GM12872 (cell line): ENCODE results near the gene BOD1.

Source experiments
- TF ChIP-seq, protein P1 (sequence below): IDR thresholded peaks from 3 replicates; pipeline ENCODE4 v1.5.1; 2011; ENCODE audit warnings: low read depth, mild to moderate bottlenecking, low read length, moderate library complexity; ENCODE audit not compliant: insufficient read depth

BOD1 gene

DNA sequence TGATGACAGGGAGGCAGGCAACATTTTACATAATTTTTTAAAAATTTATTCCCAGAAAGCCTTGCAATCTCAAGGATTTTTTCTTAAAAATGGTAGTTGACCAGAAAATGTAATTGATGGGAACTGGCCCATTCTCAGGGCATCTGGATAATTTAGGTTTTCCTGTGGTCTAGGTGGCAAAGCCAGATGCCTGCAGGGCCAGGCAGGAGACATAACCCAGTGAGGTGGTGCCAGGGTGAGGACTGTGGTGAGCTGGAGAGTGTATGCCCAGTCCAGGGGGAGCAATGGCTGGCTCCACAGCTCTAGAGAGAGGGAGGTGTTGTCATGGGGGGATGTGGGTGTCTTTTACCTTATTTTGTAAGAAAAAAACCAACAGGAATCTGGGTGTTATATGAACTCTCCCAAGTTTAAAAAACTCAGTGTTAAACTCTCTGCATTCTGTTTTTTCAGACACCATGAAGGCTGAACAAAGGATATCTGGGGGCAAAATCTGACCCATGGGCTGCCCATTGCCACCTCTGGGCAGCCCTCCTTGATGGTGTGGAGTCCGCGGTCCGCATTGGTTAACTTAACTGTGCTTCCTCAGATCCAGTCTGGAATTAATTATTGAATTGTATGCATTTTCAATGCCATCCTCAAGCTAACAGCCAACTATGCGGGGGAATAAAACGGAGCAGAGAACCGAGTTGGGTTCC lies 43.9 kb downstream of the BOD1 start:
- TF ChIP-seq, protein P1, sequence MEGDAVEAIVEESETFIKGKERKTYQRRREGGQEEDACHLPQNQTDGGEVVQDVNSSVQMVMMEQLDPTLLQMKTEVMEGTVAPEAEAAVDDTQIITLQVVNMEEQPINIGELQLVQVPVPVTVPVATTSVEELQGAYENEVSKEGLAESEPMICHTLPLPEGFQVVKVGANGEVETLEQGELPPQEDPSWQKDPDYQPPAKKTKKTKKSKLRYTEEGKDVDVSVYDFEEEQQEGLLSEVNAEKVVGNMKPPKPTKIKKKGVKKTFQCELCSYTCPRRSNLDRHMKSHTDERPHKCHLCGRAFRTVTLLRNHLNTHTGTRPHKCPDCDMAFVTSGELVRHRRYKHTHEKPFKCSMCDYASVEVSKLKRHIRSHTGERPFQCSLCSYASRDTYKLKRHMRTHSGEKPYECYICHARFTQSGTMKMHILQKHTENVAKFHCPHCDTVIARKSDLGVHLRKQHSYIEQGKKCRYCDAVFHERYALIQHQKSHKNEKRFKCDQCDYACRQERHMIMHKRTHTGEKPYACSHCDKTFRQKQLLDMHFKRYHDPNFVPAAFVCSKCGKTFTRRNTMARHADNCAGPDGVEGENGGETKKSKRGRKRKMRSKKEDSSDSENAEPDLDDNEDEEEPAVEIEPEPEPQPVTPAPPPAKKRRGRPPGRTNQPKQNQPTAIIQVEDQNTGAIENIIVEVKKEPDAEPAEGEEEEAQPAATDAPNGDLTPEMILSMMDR: no peak

DNA sequence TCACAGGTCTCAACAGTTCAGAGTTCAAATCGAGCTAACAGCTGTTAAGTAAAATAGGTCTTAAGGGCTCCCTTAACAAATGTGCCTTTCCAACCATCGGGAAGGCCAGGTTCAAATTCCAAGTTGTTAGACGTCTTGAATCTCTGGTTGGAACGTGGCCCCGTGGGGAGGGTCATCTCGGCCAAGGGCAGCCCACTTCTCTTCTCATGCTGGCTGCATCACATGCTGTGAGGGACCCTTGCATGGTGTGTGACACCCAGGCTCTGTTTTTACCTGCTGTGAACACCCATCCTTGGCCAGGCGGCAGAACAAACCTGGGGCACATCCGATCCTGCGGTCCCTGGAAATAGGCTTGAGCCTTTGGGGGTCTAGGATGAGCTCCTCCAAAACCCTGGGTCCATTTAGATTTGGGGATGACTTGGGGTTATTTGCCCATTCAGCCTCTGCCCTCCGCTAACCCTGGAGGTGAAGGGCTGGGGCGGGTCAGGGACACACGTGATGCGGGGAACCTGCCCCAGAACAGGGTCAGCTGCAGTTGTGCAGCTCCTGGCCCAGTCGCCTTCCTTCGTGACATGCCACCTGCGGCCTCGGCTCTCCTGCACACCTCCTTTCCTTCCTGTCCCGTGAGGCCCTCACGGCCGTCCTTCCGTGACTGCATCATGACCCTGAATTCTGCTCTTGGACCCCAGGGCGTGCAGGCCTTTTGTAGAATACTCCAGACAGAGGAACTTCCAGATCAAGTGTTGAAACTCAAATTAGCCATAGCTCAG lies 45.9 kb downstream of the BOD1 start:
- TF ChIP-seq, protein P1: no peak

DNA sequence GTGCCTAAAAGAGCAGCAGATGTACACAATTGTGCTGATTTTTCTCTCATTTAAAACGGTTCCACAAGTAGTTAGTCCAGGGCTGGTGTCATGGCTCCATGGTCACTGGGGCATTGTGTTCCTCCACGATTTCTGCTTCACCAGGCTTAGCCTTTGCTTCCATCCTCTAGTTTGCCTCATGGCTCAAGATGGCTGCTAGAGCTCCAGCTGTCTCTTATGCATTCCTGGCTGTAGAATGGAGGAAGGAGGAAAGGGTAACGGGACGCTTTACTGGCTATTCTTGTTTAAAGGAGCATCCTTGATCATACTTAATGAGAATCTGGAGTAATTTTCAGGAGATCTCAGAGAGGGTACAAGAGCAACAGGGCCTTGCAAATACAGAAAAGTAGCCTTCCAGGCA lies 47.7 kb downstream of the BOD1 start:
- TF ChIP-seq, protein P1: no peak

DNA sequence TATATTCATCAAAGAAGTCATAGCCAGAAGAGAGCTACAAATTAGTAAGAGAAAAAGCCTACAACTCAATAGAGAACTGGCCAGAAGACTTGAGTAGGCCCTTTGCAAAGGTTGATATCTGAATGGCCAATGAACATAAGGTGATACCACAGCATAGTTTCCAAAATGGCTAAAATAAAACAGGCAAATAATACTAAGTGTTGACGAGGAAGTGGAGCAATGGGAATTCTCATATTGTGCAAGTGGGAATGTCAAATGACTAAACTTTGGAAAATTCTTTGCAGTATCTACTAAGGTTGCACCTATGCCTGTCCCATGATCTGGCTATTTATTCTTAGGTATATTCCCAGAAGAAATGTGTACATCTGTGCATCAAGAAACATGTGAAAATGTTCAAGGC lies 48.3 kb downstream of the BOD1 start:
- TF ChIP-seq, protein P1: no peak

DNA sequence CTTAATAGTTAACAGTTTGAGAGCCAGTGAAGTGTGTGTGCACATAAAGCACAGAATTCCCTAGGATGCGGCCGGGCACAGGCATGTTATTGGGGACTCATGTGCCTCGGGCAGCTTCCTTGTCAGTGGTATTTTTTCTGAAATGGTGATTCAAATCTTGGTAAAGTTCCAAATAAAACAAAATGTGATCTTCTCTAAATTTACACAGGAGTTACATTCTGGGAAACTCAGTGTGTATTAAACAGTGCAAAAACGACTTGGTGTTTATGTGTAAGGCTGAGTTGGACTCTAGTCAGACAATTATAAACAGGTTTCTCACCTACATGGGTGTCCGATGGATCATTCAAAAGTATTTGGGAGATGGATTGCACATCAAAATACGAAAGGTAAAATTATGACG lies 48.9 kb downstream of the BOD1 start:
- TF ChIP-seq, protein P1: no peak

DNA sequence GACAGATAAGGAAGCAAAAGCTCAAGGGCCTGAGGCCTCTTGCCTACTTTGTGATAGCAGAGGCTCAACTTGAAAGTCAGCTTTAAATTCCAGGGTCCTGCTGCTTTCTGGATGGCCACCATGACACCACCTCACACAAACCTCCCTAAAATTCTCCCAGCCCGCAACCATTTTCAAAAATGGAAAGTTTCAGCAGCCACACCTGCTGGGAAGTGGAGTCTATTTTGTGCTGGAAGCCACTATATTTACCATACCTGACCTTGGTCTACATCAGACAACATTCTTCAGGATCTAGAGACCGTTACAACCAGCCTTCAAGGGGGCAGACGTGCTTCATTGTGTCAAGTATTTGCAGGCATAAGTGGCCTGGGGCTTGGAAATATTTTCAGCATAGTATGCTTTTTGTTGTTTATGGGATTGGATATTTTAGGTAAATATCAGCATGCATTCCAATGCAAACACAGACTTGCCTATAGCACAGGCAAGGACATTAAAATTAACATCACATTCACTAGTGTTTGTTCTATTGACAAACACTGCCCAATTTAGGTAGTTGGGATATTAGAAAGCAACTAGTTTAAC lies 50.9 kb downstream of the BOD1 start:
- TF ChIP-seq, protein P1: no peak

DNA sequence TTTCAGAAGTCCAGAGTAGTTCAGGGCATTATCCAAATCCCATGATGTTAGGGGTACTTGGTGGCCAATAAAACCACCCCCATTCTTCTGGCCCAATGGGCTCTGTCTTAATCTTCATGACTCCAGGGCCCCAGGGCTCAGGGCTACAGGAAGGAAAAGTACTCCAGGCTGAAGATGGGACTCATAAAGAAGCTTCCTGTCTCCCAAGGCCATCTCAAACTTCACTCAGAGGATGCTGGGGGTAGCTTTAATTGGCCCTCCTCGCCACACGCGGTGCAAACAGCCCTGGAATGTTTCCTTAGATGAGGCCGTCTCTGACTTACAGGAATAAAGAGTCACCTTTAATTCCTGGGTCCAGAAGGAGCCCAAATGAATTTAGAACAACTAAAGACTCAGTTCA lies 52.3 kb downstream of the BOD1 start:
- TF ChIP-seq, protein P1: no peak
